ENCODE data around the gene MTHFD1L. TPM values are rescaled to one million over a fixed set of nuclear protein-coding genes. Genes with fewer than 3 reads are reported as not detected.

Gene MTHFD1L
- total and polyA plus RNA-seq, 2 donors (not counting 3 experiments of a cell fraction or from before 2014, with no cell fraction given) = 40.2 to 120 TPM

DNA sequence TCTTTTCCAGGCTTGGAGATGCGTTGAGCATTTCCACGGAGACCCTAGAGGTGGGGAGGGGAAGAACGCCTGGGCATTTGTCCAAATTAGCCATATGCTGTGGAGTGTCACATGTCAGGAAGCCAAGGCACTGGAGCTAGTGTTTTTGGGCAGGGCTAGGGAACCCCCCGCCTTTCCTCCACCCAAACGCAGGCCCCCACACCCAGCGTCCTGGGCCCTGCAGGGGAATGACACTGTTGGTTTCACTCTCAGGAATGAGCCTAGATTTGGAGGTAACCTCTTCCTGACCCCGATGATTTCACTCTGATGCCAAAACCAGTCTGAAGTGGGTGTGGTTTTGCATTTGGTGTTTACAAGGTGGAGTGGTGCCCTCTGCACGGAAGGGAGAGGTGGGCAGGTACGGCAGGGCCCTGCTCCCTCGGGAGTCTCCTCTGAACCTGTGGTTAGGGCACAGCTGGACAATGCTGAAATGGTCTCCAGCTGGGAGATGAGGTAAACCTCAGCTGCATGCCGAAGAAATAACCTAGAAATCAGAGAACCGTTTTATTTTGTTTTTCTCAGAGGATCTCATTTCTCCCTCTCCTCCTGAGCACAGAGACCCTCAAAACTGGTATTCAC is 29.5 kb downstream of the MTHFD1L start:
- BruUV-seq (replicated peaks) = no TSS peak
- Histone ChIP-seq H3K27me3 (ENCODE audit: control insufficient read depth in 2 of 2, insufficient read depth in 2 of 2, low read length in 2 of 2) (no peaks in the 10 kb centered on the region), H3K27ac (ENCODE audit: insufficient read depth, low read depth, low read length) (peak overlapping the region; percentile 22), H3K79me2 (ENCODE audit: control insufficient read depth, insufficient read depth, low read length) (peaks cover 23% of the 10 kb centered on the region), H4K20me1 (replicated peaks; ENCODE audit: control insufficient read depth, extremely low read depth, insufficient read depth, low read length) (no peaks in the 10 kb centered on the region), H3K36me3 (ENCODE audit: control insufficient read depth in 2 of 2, extremely low read depth in 1 of 2, insufficient read depth in 2 of 2, low read length in 2 of 2) (peaks cover 6 to 8% of the 10 kb centered on the region in 2 experiments), H3K9me3 (replicated peaks; ENCODE audit: control insufficient read depth, insufficient read depth, low read length) (no peaks in the 10 kb centered on the region), H2AFZ (ENCODE audit: low read depth, low read length) (no peak overlapping the region), H3K4me3 (replicated peaks in 1 of 3; ENCODE audit: insufficient read depth in 1 of 3, low read depth in 1 of 3, low read length in 3 of 3) (no peak overlapping the region), H3K9me1 (replicated peaks; ENCODE audit: control insufficient read depth, extremely low read depth, insufficient read depth, low read length) (no peaks in the 10 kb centered on the region), H3K4me1 (ENCODE audit: control insufficient read depth, extremely low read depth, insufficient read depth, low read length) (peaks cover 7% of the 10 kb centered on the region), H3K9ac (replicated peaks; ENCODE audit: extremely low read depth, insufficient read depth, low read length) (no peak overlapping the region), H3K4me2 (ENCODE audit: insufficient read depth, low read length) (no peak overlapping the region)
- FAIRE-seq (no peak), DNase-seq (ENCODE audit: low read depth, low spot score) (no peak)
- dilution Hi-C loops (cut with MboI; ENCODE audit: extremely low pct_ligation_motif_present, low sequenced_read_pairs) = no loop called here
- TF ChIP-seq POLR2A (IDR thresholded peaks at IDR 0.05; ENCODE audit: low read depth, low read length) (no peak), EZH2 (IDR thresholded peaks at IDR 0.05; ENCODE audit: borderline replicate concordance, low read depth, low read length, severe bottlenecking) (no peak), POLR2AphosphoS5 (IDR thresholded peaks at IDR 0.05; ENCODE audit: insufficient read depth, low read depth, low read length) (no peak), FOS (IDR thresholded peaks at IDR 0.05; ENCODE audit: borderline replicate concordance, insufficient read depth, low read length) (no peak), GATA2 (IDR thresholded peaks at IDR 0.05; ENCODE audit: insufficient read depth, insufficient read length, low read depth, low read length) (no peak), JUN (IDR thresholded peaks at IDR 0.05; ENCODE audit: borderline replicate concordance, insufficient read depth, insufficient read length, low read depth) (no peak), MYC (IDR thresholded peaks at IDR 0.05; ENCODE audit: low read depth, low read length) (no peak)
- TF ChIP-seq, protein P1, sequence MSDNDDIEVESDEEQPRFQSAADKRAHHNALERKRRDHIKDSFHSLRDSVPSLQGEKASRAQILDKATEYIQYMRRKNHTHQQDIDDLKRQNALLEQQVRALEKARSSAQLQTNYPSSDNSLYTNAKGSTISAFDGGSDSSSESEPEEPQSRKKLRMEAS (IDR thresholded peaks at IDR 0.05; ENCODE audit: insufficient read depth, insufficient read length) = no peak
- TF ChIP-seq, protein P2, sequence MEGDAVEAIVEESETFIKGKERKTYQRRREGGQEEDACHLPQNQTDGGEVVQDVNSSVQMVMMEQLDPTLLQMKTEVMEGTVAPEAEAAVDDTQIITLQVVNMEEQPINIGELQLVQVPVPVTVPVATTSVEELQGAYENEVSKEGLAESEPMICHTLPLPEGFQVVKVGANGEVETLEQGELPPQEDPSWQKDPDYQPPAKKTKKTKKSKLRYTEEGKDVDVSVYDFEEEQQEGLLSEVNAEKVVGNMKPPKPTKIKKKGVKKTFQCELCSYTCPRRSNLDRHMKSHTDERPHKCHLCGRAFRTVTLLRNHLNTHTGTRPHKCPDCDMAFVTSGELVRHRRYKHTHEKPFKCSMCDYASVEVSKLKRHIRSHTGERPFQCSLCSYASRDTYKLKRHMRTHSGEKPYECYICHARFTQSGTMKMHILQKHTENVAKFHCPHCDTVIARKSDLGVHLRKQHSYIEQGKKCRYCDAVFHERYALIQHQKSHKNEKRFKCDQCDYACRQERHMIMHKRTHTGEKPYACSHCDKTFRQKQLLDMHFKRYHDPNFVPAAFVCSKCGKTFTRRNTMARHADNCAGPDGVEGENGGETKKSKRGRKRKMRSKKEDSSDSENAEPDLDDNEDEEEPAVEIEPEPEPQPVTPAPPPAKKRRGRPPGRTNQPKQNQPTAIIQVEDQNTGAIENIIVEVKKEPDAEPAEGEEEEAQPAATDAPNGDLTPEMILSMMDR (IDR thresholded peaks at IDR 0.05; ENCODE audit: extremely low read depth in 1 of 2, insufficient read depth in 1 of 2, low read depth in 1 of 2, low read length in 2 of 2) = no peak
- ChIA-PET POLR2A (interaction anchor here (0.6 kb wide), 2 partner anchors 10 to 110 kb away, joined by 3 to 4 read pairs; no protein-coding TSS in a partner anchor), CTCF (interaction anchor here (0.8 to 5.3 kb wide), 5 partner anchors 13 to 475 kb away, joined by 3 to 42 read pairs (median 4); no protein-coding TSS in a partner anchor)
- intact Hi-C loops (cut with micrococcal nuclease) = loop anchor here (5.0 to 10.0 kb wide), 2 partner anchors 497 to 580 kb away; partner anchors contain the start of gene ZBTB2
